HCT116 (cell line): ENCODE measurements around the gene TMEM235. TPM values are rescaled to one million over a fixed set of nuclear protein-coding genes. Genes with fewer than 3 reads are reported as not detected.

Experiments used
- ATAC-seq: fragments of 200-7000 bp; cut with Tn5 transposase; 2 replicates; pipeline ENCODE4 v1.9.1; 2020; ENCODE audit warnings: mild to moderate bottlenecking, moderate library complexity
- BruUV-seq: library from RNA; stranded (reverse); fragments of 400-500 nt; replicated peaks from 2 replicates; lab custom pipeline; 2021; lab: Mats Ljungman, UMichigan
- CTCF ChIA-PET: fragments of 300-600 bp; sonication (Branson Sonifier 250); formaldehyde crosslinking; loops from one replicate; lab custom pipeline; 2021; ENCODE audit warnings: antibody characterized with exemption; lab: Charles Lee
- POLR2A ChIA-PET: fragments of 300-600, 350-600 bp; sonication (Branson Sonifier 250); formaldehyde crosslinking; loops from one replicate; lab custom pipeline; 2021; ENCODE audit warnings: antibody characterized with exemption; lab: Charles Lee
- RAD21 ChIA-PET, 2 experiments: fragments of 300-600 bp; sonication (Branson Sonifier 250); formaldehyde crosslinking; loops; one replicate each; lab custom pipeline; 2023; ENCODE audit warnings: low total read pairs in 2 of 2; ENCODE audit not compliant: uncharacterized antibody in 2 of 2, unreplicated experiment in 2 of 2, low non-redundant PET in 1 of 2; lab: Charles Lee
- DNase-seq: peaks from one replicate; pipeline ENCODE4 v3.0.0-alpha.2; 2010; ENCODE audit warnings: low read depth, low spot score
- H2AFZ ChIP-seq: fragments of 200-600 bp; shearing (Covaris generic), sonication (generic); 2 replicates; pipeline ENCODE4 v1.6.1; 2017; ENCODE audit warnings: low read depth, mixed run types, mixed read lengths, antibody characterized with exemption, low read length; ENCODE audit not compliant: poor library complexity, severe bottlenecking
- H3K27ac ChIP-seq: 2 replicates; pipeline ENCODE4 v1.5.1; 2012; ENCODE audit warnings: low read depth, low read length
- H3K27me3 ChIP-seq: fragments of 200-600 bp; sonication (generic); 2 replicates; pipeline ENCODE4 v1.6.1; 2016; ENCODE audit warnings: mixed run types, low read length, mixed read lengths; ENCODE audit not compliant: insufficient read depth
- H3K36me3 ChIP-seq, 2 experiments: fragments of 200-500 bp in 1 of 2; fragments of 200-600 bp in 1 of 2; sonication (Bioruptor generic) in 1 of 2; sonication (generic) in 1 of 2; 2 replicates each; pipeline versions ENCODE4 v1.5.1 to v1.6.1; 2014 to 2016; ENCODE audit warnings: low read length in 2 of 2, inconsistent platforms in 1 of 2, mixed read lengths in 1 of 2, mixed run types in 1 of 2; ENCODE audit not compliant: insufficient read depth in 2 of 2, control insufficient read depth in 1 of 2
- H3K4me1 ChIP-seq, 2 experiments: fragments of 200-600 bp in 1 of 2; sonication (generic) in 1 of 2; 2 replicates each; pipeline versions ENCODE4 v1.5.1 to v1.6.1; 2012 to 2017; ENCODE audit warnings: low read length in 2 of 2, inconsistent platforms in 1 of 2, mild to moderate bottlenecking in 1 of 2, mixed read lengths in 1 of 2, mixed run types in 1 of 2, moderate library complexity in 1 of 2; ENCODE audit not compliant: insufficient read depth in 2 of 2, control insufficient read depth in 1 of 2
- H3K4me2 ChIP-seq: fragments of 200-600 bp; sonication (generic); 2 replicates; pipeline ENCODE4 v1.6.1; 2017; ENCODE audit warnings: mixed run types, low read length, mixed read lengths
- H3K4me3 ChIP-seq, 2 experiments: fragments of 200-600 bp in 1 of 2; sonication (generic) in 1 of 2; replicated peaks in 1 of 2; 2 replicates each; pipeline ENCODE4 v1.5.1; 2011 to 2016; ENCODE audit warnings: low read length in 2 of 2, control low read depth in 1 of 2, low read depth in 1 of 2, mild to moderate bottlenecking in 1 of 2, mixed read lengths in 1 of 2, mixed run types in 1 of 2
- H3K79me2 ChIP-seq: fragments of 200-600 bp; sonication (generic); 2 replicates; pipeline ENCODE4 v1.6.1; 2017; ENCODE audit warnings: mild to moderate bottlenecking, mixed run types, low read length, moderate library complexity, mixed read lengths; ENCODE audit not compliant: insufficient read depth
- H3K9ac ChIP-seq: fragments of 200-600 bp; sonication (generic); 2 replicates; pipeline ENCODE4 v1.6.1; 2016; ENCODE audit warnings: low read length, mixed read lengths
- H3K9me2 ChIP-seq: fragments of 200-600 bp; sonication (generic), shearing (Covaris generic); 2 replicates; pipeline ENCODE4 v1.6.1; 2017; ENCODE audit warnings: mixed run types, mild to moderate bottlenecking, moderate library complexity; ENCODE audit not compliant: insufficient read depth
- H3K9me3 ChIP-seq, 2 experiments: fragments of 200-500 bp in 1 of 2; fragments of 200-600 bp in 1 of 2; sonication (Bioruptor generic) in 1 of 2; sonication (generic) in 1 of 2; 2 replicates each; pipeline ENCODE4 v1.6.1; 2014 to 2017; ENCODE audit warnings: low read length in 2 of 2, mixed read lengths in 2 of 2, inconsistent platforms in 1 of 2, low read depth in 1 of 2, mild to moderate bottlenecking in 1 of 2, mixed run types in 1 of 2, moderate library complexity in 1 of 2; ENCODE audit not compliant: control insufficient read depth in 1 of 2, insufficient read depth in 1 of 2
- H4K20me1 ChIP-seq: fragments of 200-600 bp; sonication (generic), shearing (Covaris generic); 2 replicates; pipeline ENCODE4 v1.6.1; 2017; ENCODE audit warnings: mixed run types, mild to moderate bottlenecking, moderate library complexity; ENCODE audit not compliant: insufficient read depth
- CBX3 ChIP-seq: IDR thresholded peaks from 2 replicates; pipeline ENCODE4 v1.6.1; 2012; ENCODE audit warnings: low read depth
- CEBPB ChIP-seq: IDR thresholded peaks from 2 replicates; pipeline ENCODE4 v1.6.1; 2012; ENCODE audit warnings: low read depth
- ELF1 ChIP-seq: IDR thresholded peaks from 2 replicates; pipeline ENCODE4 v1.6.1; 2012; ENCODE audit warnings: low read depth, borderline replicate concordance
- EZH2phosphoT487 ChIP-seq: fragments of 200-600 bp; IDR thresholded peaks from 2 replicates; pipeline ENCODE4 v1.6.1; 2018; ENCODE audit warnings: antibody characterized with exemption, borderline replicate concordance
- FOSL1 ChIP-seq: IDR thresholded peaks from 2 replicates; pipeline ENCODE4 v1.6.1; 2012; ENCODE audit warnings: low read depth
- JUND ChIP-seq: IDR thresholded peaks from 2 replicates; pipeline ENCODE4 v1.6.1; 2012
- MAX ChIP-seq: IDR thresholded peaks from 2 replicates; pipeline ENCODE4 v1.6.1; 2012
- POLR2AphosphoS5 ChIP-seq: IDR thresholded peaks from 2 replicates; pipeline ENCODE4 v1.6.1; 2011; ENCODE audit warnings: mild to moderate bottlenecking, low read depth, low read length, moderate library complexity
- SP1 ChIP-seq: IDR thresholded peaks from 2 replicates; pipeline ENCODE4 v1.6.1; 2012; ENCODE audit warnings: low read depth
- SRF ChIP-seq: IDR thresholded peaks from 2 replicates; pipeline ENCODE4 v1.6.1; 2012; ENCODE audit warnings: low read depth
- ZBTB33 ChIP-seq: IDR thresholded peaks from 2 replicates; pipeline ENCODE4 v1.6.1; 2011; ENCODE audit warnings: mild to moderate bottlenecking, low read length, moderate library complexity; ENCODE audit not compliant: insufficient replicate concordance; ENCODE audit errors: extremely low read depth
- ZNF274 ChIP-seq: fragments of 200-500 bp; sonication (Bioruptor generic); IDR thresholded peaks from 2 replicates; pipeline ENCODE4 v1.6.1; 2014; ENCODE audit warnings: mild to moderate bottlenecking, low read depth, low read length, inconsistent platforms
- intact Hi-C: fragments of 100-400 bp; cut with micrococcal nuclease; formaldehyde crosslinking; loops from 2 replicates; pipeline ENCODE4 v1.10.0; 2022
- total RNA-seq: library from RNA; stranded (reverse); gene quantifications from one replicate; pipeline ENCODE4 v1.2.1, GENCODE V29; 2021; ENCODE audit not compliant: unreplicated experiment
- TF ChIP-seq, protein P1 (sequence below): IDR thresholded peaks from 2 replicates; pipeline ENCODE4 v1.6.1; 2012; ENCODE audit warnings: low read depth

Gene TMEM235
- total RNA-seq, 1 experiment from 2014 or later: not detected

GRCh38 chr17:78255029-78255656 lies 23.7 kb downstream of the TMEM235 start:
- H3K9me3 ChIP-seq: no peaks in the 10 kb centered on the region
- no TSS peak for BruUV-seq
- ChIA-PET RAD21 (interaction anchor here (0.6 to 0.7 kb wide), 2 partner anchors 23 to 167 kb away, joined by 3 to 5 read pairs; no protein-coding TSS in a partner anchor), CTCF (no interaction called here), POLR2A (no interaction called here)
- H3K4me2 ChIP-seq: no peak overlapping the region
- DNase-seq (no peak), ATAC-seq (no peak)
- peaks cover 5 to 14% of the 10 kb centered on the region in 2 experiments for H3K4me1 ChIP-seq
- no peak overlapping the region for H3K4me3 ChIP-seq
- no peaks in the 10 kb centered on the region for H3K27me3 ChIP-seq
- TF ChIP-seq CBX3: no peak
- TF ChIP-seq EZH2phosphoT487: no peak
- no peak for TF ChIP-seq MAX
- no peak for TF ChIP-seq CEBPB
- H3K79me2 ChIP-seq: no peaks in the 10 kb centered on the region
- no peaks in the 10 kb centered on the region for H4K20me1 ChIP-seq
- H3K27ac ChIP-seq: no peak overlapping the region
- no peak overlapping the region for H2AFZ ChIP-seq
- H3K36me3 ChIP-seq: no peaks in the 10 kb centered on the region
- H3K9ac ChIP-seq: no peak overlapping the region
- intact Hi-C loops: no loop called here
- no peaks in the 10 kb centered on the region for H3K9me2 ChIP-seq

DNA sequence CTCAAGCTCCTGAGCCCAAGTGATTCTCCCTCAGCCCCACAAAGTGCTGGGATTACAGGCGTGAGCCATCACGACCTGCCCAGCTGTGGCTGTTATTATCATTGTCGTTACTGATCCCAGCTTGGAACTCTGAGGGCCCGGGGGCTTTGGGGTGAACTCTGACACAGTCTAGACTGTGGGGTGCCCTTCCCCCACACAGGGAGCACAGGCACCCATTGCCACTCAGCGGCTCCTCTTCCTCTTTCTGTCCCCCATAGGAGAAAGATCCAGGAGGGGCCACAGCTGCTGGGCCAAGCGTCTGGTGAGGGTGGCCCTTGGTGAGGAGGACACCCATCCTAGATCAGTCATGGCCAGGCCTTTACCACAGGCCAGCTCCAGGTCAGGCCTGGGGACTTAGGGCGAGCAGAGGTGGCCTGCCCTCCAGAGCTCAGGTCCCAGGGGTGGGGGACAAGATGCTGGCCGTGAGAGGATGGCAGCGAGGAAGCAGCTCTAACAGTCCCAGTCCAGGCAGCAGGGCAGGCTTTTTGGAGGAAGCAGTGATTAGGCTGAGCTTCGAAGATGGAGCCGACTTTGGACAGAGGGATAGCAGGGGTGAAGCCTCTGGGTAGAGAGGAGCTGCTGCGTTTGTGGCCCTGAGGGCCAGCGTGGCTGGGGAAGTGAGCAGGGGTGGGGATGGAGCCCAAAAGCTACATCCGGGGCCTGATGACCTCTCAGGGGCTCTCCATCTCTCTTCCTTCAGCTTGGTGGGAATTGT lies 24.7 kb downstream of the TMEM235 start:
- no peaks in the 10 kb centered on the region for H3K27me3 ChIP-seq
- no peak overlapping the region for H3K4me2 ChIP-seq
- no peaks in the 10 kb centered on the region for H3K9me3 ChIP-seq
- POLR2A ChIA-PET: no interaction called here
- H3K4me1 ChIP-seq: peaks cover 4 to 12% of the 10 kb centered on the region in 2 experiments
- H3K9ac ChIP-seq: no peak overlapping the region
- no peak overlapping the region; the same call in 1 of the 2 replicates for H3K27ac ChIP-seq
- ATAC-seq: no peak
- CTCF ChIA-PET: no interaction called here
- RAD21 ChIA-PET: no interaction called here
- H3K36me3 ChIP-seq: no peaks in the 10 kb centered on the region
- no peaks in the 10 kb centered on the region for H4K20me1 ChIP-seq
- no TSS peak for BruUV-seq
- intact Hi-C loops: no loop called here
- no peaks in the 10 kb centered on the region for H3K79me2 ChIP-seq
- no peak for DNase-seq
- H3K4me3 ChIP-seq: no peak overlapping the region
- H2AFZ ChIP-seq: no peak overlapping the region
- no peaks in the 10 kb centered on the region for H3K9me2 ChIP-seq
- TF ChIP-seq ELF1 (no peak), SP1 (no peak), SRF (no peak), POLR2AphosphoS5 (no peak), EZH2phosphoT487 (no peak), ZBTB33 (no peak), ZNF274 (no peak), JUND (no peak), MAX (no peak), FOSL1 (no peak)
- TF ChIP-seq, protein P1, sequence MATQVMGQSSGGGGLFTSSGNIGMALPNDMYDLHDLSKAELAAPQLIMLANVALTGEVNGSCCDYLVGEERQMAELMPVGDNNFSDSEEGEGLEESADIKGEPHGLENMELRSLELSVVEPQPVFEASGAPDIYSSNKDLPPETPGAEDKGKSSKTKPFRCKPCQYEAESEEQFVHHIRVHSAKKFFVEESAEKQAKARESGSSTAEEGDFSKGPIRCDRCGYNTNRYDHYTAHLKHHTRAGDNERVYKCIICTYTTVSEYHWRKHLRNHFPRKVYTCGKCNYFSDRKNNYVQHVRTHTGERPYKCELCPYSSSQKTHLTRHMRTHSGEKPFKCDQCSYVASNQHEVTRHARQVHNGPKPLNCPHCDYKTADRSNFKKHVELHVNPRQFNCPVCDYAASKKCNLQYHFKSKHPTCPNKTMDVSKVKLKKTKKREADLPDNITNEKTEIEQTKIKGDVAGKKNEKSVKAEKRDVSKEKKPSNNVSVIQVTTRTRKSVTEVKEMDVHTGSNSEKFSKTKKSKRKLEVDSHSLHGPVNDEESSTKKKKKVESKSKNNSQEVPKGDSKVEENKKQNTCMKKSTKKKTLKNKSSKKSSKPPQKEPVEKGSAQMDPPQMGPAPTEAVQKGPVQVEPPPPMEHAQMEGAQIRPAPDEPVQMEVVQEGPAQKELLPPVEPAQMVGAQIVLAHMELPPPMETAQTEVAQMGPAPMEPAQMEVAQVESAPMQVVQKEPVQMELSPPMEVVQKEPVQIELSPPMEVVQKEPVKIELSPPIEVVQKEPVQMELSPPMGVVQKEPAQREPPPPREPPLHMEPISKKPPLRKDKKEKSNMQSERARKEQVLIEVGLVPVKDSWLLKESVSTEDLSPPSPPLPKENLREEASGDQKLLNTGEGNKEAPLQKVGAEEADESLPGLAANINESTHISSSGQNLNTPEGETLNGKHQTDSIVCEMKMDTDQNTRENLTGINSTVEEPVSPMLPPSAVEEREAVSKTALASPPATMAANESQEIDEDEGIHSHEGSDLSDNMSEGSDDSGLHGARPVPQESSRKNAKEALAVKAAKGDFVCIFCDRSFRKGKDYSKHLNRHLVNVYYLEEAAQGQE: no peak
